Thyroid gland (tissue), 4 donors: ENCODE results near the gene ALG2.

Experiments
- CTCF ChIP-seq, 6 experiments: fragments of 200-600 bp in 3 of 6; fragments of 450-650 bp in 3 of 6; sonication (generic) in 3 of 6; IDR thresholded peaks; one replicate each; pipeline ENCODE4 v1.5.1; 2016 to 2019; ENCODE audit warnings: antibody characterized with exemption in 6 of 6, mild to moderate bottlenecking in 2 of 6, inconsistent platforms in 1 of 6, moderate library complexity in 1 of 6
- POLR2A ChIP-seq, 2 donors: fragments of 450-650 bp; IDR thresholded peaks; one replicate each; pipeline ENCODE4 v1.6.1; 2017; ENCODE audit warnings: antibody characterized with exemption in 2 of 2, mild to moderate bottlenecking in 2 of 2, moderate library complexity in 1 of 2

- TF ChIP-seq CTCF (IDR thresholded peaks at IDR 0.05), result no peak
- TF ChIP-seq POLR2A (IDR thresholded peaks at IDR 0.05), result no peak
Measured at GRCh38 chr9:99169982-99170761, 51.6 kb downstream of the ALG2 start.
